Ramos (cell line): Measurements from ENCODE around the gene TMSB15C.
"Not testable (repeated sequence)": the region's sequence is repeated elsewhere in the genome, so short reads cannot be mapped to it uniquely, and the experiment has no call there.

Source experiments
- in situ Hi-C: fragments of 300-500 bp; cut with MboI; formaldehyde crosslinking; loops from one replicate; pipeline ENCODE4 v1.14.3; 2022; ENCODE audit warnings: low sequenced_read_pairs; ENCODE audit not compliant: unreplicated experiment

The TMSB15C gene

GRCh38 chrX:104075778-104076445 is at the start of gene TMSB15C:
TSS of gene TMSB15C (minus strand) at chrX:104076236.
- in situ Hi-C loops = not testable (repeated sequence)

DNA sequence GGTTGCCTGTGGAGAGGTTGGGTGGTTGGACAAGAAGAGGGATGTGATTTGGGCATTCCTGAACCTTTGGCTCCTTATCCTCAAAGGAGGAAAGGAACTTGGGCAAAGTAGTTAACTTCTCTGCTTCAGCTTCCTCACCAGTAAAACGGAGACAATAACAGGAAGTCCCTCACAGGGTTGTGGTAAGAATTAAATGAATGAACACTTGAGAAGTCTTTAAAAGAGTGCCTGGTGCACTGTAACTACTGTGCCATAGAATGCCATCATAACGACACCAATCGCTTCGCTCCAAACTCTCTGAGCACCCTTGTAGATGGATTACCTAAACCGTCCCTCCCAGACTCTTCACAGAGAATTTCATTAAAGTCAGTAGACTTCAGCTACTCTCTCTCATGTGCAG is 46.8 kb upstream of the TMSB15C start:
- in situ Hi-C loops = no loop called here

DNA sequence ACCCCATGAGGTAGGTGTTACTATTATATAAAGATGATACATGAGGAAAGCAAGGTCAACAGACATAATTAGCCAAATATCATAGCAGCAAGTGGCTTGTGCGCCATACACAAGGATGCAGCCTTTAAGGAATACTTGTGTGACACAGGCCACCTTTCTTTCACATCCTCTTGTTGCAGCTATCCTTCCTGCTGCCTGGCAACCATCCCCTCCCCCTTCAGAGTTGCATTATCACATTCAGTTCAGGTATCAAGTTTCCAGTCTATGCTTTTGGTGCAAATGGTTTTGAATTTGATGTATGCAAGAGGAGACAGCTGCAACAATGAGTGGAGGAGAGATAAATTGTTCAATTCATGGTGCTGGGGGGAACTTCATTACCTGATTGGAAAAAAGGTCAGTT is 42.7 kb upstream of the TMSB15C start:
- in situ Hi-C loops = no loop called here

DNA sequence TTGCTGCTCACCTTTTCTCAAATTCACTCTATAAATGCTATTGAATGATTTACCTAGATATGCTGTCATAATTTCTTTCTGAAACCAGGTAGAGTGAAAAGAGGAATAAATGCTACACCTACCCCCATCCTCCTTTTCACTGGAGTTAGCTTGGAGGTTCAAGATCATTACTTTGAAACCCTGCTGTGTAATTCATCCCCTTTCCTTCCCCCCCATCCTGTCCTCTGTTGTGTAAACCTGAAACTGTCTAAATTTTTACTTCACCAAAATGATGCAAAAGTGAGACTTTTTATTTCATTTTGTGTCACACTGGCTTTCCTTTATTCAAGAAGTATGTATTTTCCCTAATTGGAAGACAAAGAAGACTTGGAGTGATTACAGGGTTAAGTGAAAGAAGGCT is 41.7 kb upstream of the TMSB15C start:
- in situ Hi-C loops = no loop called here

DNA sequence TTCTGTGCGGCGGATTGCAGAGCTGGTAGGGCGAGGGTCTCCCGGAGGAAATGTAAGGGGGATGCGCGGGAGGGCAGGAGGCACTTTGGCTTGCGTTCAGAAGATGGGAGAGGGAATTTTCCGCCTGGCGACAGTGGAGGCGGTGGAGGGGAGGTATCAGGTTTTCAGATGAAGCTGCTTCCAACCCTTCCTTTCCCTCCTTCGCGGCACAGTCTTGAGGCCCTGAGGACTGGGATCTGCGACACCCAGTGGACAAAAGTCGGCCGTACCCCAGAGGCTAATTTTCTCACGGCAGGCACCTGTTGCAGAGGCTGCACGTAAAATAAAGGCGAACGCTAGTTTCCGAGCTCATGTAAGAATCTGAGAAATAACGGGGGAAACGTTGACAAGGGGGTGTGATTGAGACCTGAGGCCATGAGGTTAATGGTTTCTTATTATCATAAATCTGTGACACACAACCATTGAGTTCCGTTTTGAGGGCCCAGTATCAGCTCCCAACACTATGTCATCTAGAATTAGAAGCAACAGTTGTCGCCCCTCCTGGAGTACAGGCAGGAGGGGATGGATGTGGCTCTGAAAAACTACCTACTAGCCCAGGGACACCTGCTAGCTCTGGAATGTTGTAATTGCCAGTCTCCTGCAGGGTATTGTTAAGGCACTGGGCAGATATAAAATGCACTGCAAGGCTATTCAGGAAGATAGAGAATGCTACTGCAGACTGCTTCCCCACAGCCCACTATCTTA is 37.4 kb upstream of the TMSB15C start:
- in situ Hi-C loops = no loop called here

DNA sequence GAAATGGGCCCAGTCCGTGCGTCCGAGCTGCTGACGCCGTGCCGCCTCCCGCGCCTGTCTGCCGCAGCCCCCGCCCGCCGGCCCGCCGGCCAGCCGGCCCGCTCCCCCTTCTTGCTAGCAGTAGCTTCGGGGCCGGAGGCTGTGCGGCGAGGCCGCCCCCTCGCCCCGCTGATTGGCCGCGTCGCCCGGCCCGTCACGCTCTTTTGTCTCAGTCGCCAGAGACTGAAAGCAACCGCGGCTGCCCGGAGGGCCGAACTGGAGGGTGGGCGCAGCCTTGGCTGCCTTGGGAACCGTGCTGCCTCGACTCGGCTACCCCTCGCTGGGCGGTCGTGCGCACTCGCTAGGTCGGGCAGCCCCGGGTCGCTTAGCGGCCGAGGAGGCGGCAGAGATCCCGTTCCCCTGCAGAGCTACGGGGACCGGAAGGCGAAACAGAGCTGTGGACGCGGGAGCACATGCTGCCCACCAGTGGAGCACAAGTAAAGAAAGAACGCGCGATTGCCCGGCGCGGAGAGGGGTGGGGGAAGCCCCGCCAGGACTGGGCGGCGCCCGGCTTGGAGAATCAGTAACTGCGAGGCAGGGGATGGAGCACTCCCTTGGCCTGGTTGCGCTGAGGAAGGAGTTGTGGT is 36.4 kb upstream of the TMSB15C start, which contains the start of gene ZCCHC18:
TSS of gene ZCCHC18 (plus strand) at position 198 of the 626 bp plus-strand sequence. CDS start 1,589 bp downstream, outside the sequence.
- in situ Hi-C loops = no loop called here

- in situ Hi-C loops = not testable (repeated sequence)
Observed at GRCh38 chrX:104110491-104111240, 34.6 kb upstream of the TMSB15C start.

DNA sequence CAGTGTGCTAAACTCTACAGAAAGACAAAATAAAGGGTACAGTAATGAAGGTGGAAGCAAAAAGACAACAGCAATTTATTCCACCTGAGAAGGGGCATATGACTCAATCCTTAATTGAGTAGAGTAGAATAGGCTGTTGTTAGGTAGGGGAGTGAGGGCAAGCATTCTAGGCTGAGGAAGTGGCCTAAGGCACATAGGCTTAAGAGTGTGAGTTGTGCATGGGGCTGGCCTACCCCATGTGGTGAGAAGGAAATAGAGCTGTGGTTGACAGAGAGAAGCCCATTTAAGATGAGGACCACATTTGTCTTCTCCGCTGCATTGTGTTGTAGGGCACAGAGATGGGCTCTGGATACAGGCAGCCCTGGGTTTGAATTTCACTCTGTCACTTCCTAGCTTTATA is 32.9 kb upstream of the TMSB15C start:
- in situ Hi-C loops = no loop called here

DNA sequence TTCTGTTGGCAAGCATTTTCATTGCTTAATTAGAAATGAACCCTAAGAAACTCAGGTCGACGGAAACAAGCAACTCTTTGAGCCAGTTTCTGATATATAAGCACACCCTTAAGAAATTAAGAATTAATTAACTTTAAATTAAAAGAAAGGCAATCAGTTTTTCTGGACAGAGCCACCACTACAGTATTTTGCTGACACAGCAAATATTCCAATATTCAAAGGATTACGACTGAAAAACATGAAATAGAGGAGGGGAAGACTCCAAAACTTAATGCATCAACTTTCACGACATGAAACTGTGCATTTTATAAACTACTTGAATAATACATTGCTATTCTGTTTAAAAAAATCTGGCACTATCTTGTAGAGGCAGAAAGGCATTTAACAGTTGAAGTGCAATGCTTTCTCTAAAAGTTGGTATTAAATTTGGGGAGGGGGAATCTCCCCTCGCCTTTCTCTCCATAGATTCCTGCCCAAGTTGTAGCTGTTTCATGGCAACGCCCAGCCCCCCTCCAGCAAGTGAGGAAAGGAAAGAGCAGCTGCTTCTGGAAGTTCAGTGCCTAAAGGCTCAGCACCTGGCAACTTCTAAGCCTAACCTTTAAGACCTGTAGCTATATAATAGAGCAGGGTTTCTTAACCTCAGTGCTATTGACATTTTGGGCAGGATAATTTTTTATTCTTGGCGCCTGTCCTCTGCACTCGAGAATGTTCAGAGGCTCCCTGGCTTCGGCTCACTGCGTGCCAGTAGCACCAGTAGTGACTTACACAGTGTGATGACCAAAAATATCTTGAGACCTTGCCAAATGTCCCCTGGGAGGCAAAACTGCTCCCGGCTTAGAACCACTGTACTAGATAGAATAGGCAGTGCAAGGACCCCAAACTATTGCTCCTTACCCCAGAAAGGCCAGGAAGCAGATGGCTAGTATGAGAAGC is 29.6 kb upstream of the TMSB15C start:
- in situ Hi-C loops = no loop called here

DNA sequence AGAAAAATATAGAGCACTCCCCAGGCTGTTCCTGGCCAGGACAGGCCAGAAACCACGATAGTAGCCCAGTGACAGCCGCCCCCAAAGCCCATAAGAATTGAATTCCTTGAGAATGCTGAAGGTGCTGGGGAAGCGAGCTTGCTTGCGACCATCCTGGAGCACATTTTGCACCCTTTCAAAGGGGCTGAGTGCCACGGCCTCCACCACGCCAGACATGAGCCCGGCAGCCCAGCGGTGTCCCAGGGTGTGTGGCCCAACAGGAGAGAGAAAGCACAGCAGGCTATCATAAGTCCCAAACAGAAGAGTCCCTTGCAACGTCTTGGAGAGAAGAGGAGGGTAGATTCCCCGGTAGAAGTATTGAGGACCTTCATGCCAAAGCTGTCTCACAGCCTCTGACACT is 28.6 kb upstream of the TMSB15C start:
- in situ Hi-C loops = no loop called here

GRCh38 chrX:104098919-104099318 is 22.9 kb upstream of the TMSB15C start:
- in situ Hi-C loops = no loop called here

DNA sequence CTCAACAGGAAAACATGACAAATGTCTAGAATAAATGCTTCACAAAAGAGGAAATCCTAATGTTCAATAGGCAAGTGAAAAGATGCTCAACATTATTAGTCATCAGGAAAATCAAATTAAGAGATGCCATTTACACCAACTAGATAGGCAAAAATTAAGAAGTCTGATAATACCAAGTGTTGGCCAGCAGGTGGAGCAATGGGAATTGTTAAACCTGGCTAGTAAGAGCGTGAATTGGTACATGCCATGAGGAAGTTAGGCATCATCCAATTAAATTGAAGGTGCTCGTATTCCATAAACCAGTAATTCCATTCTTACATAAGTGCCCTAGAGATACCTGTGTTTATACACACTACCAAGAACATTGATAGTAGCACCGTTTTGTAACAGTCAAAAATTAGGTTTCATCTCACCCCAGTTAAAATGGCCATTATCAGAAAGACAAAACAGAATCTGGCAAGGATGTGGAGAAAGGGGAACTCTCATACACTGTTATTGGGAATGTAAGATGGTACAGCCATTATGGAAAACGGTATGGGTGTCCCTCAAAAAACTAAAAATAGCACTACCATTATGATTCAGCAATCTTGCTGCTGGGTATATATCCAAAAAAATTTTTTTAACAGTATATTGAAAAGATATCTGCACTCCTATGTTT is 22.2 kb upstream of the TMSB15C start:
- in situ Hi-C loops = no loop called here

DNA sequence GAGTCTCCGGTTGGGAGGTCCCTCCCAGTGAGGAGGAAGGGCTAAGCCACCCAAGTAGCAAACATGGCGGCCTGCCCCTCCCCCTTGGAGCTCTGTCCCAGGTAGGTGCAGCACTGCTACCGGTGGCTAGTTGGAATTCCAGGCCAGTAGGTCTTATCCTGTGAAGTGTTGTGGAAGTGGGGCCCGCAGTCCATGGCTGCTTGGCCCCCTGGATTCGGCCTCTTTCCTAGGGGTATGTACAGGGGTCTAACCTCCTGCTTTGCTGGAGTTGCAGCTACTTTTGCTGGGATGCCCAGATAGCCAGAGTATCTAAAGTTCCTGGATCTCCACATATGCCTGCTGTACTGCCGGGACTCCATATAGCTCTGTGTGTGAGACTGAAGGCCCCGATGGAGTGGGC is 9.9 kb upstream of the TMSB15C start:
- in situ Hi-C loops = no loop called here

DNA sequence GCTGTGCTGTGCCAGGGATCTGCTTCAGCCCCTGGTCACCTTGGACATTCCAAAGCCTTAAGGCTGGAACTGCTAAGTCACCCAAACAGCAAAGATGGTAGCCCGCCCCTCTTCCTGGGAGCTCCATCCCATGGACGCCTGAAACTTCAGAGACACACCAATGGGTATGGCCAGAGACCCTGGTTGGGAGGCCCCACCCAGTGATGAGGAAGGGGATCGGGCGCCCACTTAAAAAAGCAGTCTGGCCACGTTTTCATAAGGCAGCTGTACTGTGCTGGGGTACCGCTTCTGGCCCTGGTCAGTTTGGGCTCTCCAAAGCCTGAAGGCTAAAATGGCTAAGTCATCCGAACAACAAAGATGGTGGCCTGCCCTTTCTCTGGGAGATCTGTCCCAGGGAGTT is 9.4 kb upstream of the TMSB15C start:
- in situ Hi-C loops = no loop called here

- in situ Hi-C loops = no loop called here
Observed at GRCh38 chrX:104084534-104085277, 8.7 kb upstream of the TMSB15C start.

DNA sequence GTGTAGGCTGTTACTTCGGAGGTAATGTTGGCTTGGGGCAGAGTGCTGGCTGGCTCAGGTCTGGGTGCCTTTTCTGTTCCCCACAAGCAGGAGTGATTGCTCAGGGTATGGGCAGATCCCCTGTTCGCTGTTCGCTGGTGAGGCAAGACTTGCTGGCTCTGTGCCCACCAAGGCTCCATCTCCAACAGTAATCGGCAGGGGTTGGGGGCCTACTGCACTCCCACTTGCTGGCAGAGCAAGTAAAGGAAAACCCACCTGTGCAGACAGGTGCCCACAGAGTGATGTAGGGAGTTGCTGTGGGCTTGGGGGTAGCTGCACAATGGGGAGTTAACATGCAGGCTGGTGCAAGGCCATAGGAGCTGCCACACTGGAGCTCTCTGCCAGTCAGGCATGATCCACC is 8.0 kb upstream of the TMSB15C start:
- in situ Hi-C loops = no loop called here

DNA sequence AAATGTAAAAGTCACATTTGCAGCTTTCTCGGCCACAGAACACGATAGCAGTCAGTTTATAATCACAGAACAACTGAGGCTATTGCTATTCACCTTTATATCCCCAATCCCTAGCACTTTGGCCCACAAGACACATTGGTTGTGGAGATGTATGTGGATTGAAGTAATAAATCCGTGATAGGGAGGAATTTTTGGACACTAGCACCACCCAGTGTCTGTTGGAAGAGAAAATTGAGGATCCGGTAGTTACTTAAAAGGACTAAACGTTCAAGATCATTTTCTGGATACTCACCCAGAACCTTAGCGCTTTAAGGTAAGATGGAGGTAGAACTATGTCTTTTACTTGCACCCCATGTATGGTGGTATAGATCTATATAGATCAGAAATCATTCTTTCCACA is 1.8 kb upstream of the TMSB15C start:
- in situ Hi-C loops = not testable (repeated sequence)

DNA sequence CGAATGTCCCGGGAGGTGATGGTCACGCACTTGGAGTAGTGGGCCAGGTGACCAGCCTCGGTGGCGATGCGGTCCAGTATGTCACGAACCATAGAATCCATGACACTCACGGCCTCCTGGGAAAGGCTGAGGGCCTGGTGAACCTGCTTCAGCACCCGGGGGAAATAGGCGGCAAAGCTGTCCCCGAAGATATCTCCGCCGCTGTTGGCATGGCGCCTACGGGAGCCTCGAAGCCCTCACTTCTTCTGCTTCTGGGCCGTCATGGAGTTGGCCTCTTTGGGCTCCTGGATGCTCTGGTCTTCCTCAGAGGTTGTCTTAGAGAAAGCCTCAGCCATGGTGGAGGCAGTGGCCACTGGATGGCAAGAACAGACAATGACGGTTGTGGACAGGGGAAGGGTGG is 13.4 kb downstream of the TMSB15C start:
- in situ Hi-C loops = not testable (repeated sequence)
